GM12878 (cell line): ENCODE data around the gene MEN1. TPM values are rescaled to one million over a fixed set of nuclear protein-coding genes. Genes with fewer than 3 reads are reported as not detected.

Experiments
- ATAC-seq: fragments of 200-7000 bp; cut with Tn5 transposase; 3 replicates; pipeline ENCODE4 v1.9.1; 2020; ENCODE audit warnings: mild to moderate bottlenecking, moderate library complexity
- BruUV-seq: library from RNA; stranded (reverse); fragments of 400-500 nt; replicated peaks from 2 replicates; lab custom pipeline; 2021; lab: Mats Ljungman, UMichigan
- CTCF ChIA-PET: fragments of 300-600 bp; sonication (Branson Sonifier 250); formaldehyde crosslinking; extraction: SDS; loops from one replicate; lab custom pipeline; 2021; ENCODE audit warnings: inconsistent platforms; lab: Yijun Ruan, JAX
- POLR2A ChIA-PET: fragments of 350-600 bp; formaldehyde crosslinking; extraction: SDS; loops from one replicate; lab custom pipeline; 2021; ENCODE audit warnings: inconsistent platforms; lab: Charles Lee
- RAD21 ChIA-PET: fragments of 300-600 bp; sonication (Branson Sonifier 250); formaldehyde crosslinking; loops from one replicate; lab custom pipeline; 2023; ENCODE audit warnings: antibody characterized with exemption; ENCODE audit not compliant: unreplicated experiment; lab: Charles Lee
- SMC1A ChIA-PET: fragments of 300-600 bp; sonication (Branson Sonifier 250); formaldehyde crosslinking; loops from one replicate; lab custom pipeline; 2023; ENCODE audit not compliant: unreplicated experiment, uncharacterized antibody; lab: Charles Lee
- DNase-seq: peaks from one replicate; pipeline ENCODE4 v3.0.0-alpha.2; 2011; ENCODE audit warnings: low read depth, low spot score
- FAIRE-seq: peaks from 3 replicates; lab custom pipeline; 2011; peaks lifted over from hg19 to GRCh38; lab: Jason Lieb, UNC
- H2AFZ ChIP-seq: 2 replicates; pipeline ENCODE4 v1.6.0; 2011; ENCODE audit warnings: low read depth, low read length, control low read depth; ENCODE audit not compliant: control insufficient read depth
- H3K27ac ChIP-seq: 2 replicates; pipeline ENCODE4 v1.5.1; 2011; ENCODE audit warnings: control low read depth; ENCODE audit not compliant: control insufficient read depth, insufficient read depth
- H3K27me3 ChIP-seq, 2 experiments: replicated peaks in 1 of 2; 2 replicates each; pipeline versions ENCODE4 v1.6.0 to v1.6.1; 2011; ENCODE audit warnings: low read length in 1 of 2; ENCODE audit not compliant: control insufficient read depth in 2 of 2, insufficient read depth in 2 of 2
- H3K36me3 ChIP-seq, 2 experiments: 2 replicates each; pipeline ENCODE4 v1.5.1; 2011; ENCODE audit warnings: low read length in 1 of 2; ENCODE audit not compliant: control insufficient read depth in 2 of 2, insufficient read depth in 2 of 2
- H3K4me1 ChIP-seq: 2 replicates; pipeline ENCODE4 v1.6.1; 2011; ENCODE audit warnings: mild to moderate bottlenecking, low read length, moderate library complexity, mixed read lengths; ENCODE audit not compliant: control insufficient read depth, insufficient read depth
- H3K4me2 ChIP-seq: 2 replicates; pipeline ENCODE4 v1.6.0; 2011; ENCODE audit warnings: control low read depth; ENCODE audit not compliant: control insufficient read depth, insufficient read depth
- H3K4me3 ChIP-seq: fragments of 200-600 bp; sonication (generic); 2 replicates; pipeline ENCODE4 v1.5.1; 2016
- H3K79me2 ChIP-seq: 2 replicates; pipeline ENCODE4 v1.6.0; 2011; ENCODE audit warnings: low read length; ENCODE audit not compliant: control insufficient read depth, insufficient read depth
- H3K9ac ChIP-seq: 2 replicates; pipeline ENCODE4 v1.8.0; 2011; ENCODE audit warnings: low read length, control low read depth, mixed read lengths; ENCODE audit not compliant: control insufficient read depth, insufficient read depth
- H3K9me3 ChIP-seq: replicated peaks from 3 replicates; pipeline ENCODE4 v1.5.1; 2011; ENCODE audit warnings: mild to moderate bottlenecking, low read length; ENCODE audit not compliant: control insufficient read depth, insufficient read depth
- H4K20me1 ChIP-seq: 2 replicates; pipeline ENCODE4 v1.6.0; 2011; ENCODE audit not compliant: control insufficient read depth, insufficient read depth
- BHLHE40 ChIP-seq, 2 experiments: fragments of 450-650 bp in 1 of 2; IDR thresholded peaks; 2 replicates each; pipeline ENCODE4 v1.6.1; 2011 to 2017; ENCODE audit warnings: low read depth in 2 of 2, borderline replicate concordance in 1 of 2, improper control_type of control experiment in 1 of 2, low read length in 1 of 2, mild to moderate bottlenecking in 1 of 2
- EED ChIP-seq: sonication (generic); IDR thresholded peaks from 2 replicates; pipeline ENCODE4 v1.6.1; 2016; ENCODE audit warnings: antibody characterized with exemption, low read depth
- IKZF2 ChIP-seq, 2 experiments: fragments of 450-650 bp; IDR thresholded peaks; 2 replicates each; pipeline ENCODE4 v1.6.1; 2017; ENCODE audit warnings: mild to moderate bottlenecking in 2 of 2, moderate library complexity in 2 of 2
- MEF2B ChIP-seq: fragments of 450-650 bp; IDR thresholded peaks from 2 replicates; pipeline ENCODE4 v1.6.1; 2018; ENCODE audit warnings: mild to moderate bottlenecking, moderate library complexity; ENCODE audit not compliant: partially characterized antibody, poor library complexity, severe bottlenecking
- NR2F1 ChIP-seq: fragments of 450-650 bp; conservative IDR thresholded peaks from 2 replicates; pipeline ENCODE4 v1.6.1; 2017; ENCODE audit warnings: mild to moderate bottlenecking
- PAX5 ChIP-seq: IDR thresholded peaks from 2 replicates; pipeline ENCODE4 v1.6.1; 2011; ENCODE audit warnings: low read depth, low read length, borderline replicate concordance
- POLR2AphosphoS5 ChIP-seq: IDR thresholded peaks from 2 replicates; pipeline ENCODE4 v1.6.1; 2011; ENCODE audit warnings: mild to moderate bottlenecking, low read length, inconsistent platforms
- RELA ChIP-seq: fragments of 450-650 bp; IDR thresholded peaks from 2 replicates; pipeline ENCODE4 v1.8.0; 2014; ENCODE audit warnings: borderline replicate concordance; ENCODE audit not compliant: partially characterized antibody
- SREBF1 ChIP-seq: IDR thresholded peaks from 2 replicates; pipeline ENCODE4 v1.6.1; 2012; ENCODE audit warnings: mild to moderate bottlenecking, low read length
- TCF12 ChIP-seq: IDR thresholded peaks from 2 replicates; pipeline ENCODE4 v1.6.1; 2011; ENCODE audit warnings: low read depth, mild to moderate bottlenecking, low read length
- YY1 ChIP-seq: IDR thresholded peaks from 2 replicates; pipeline ENCODE4 v1.6.1; 2011; ENCODE audit warnings: low read depth, mild to moderate bottlenecking, low read length
- ZNF24 ChIP-seq: fragments of 450-650 bp; IDR thresholded peaks from 2 replicates; pipeline ENCODE4 v1.6.1; 2017; ENCODE audit warnings: antibody characterized with exemption, mild to moderate bottlenecking
- WGBS: methylation state at CpG from one replicate; pipeline ENCODE4 v1.1.6; 2016; ENCODE audit warnings: low lambda C conversion rate; ENCODE audit not compliant: insufficient replicate concordance, insufficient coverage; ENCODE audit errors: missing lambda C conversion rate; 5-methylcytosine and 5-hydroxymethylcytosine counted together
- in situ Hi-C: fragments of 300-500 bp; cut with MboI; formaldehyde crosslinking; loops from 9 replicates; pipeline ENCODE4 v1.14.3; 2018; ENCODE audit warnings: mixed read lengths
- intact Hi-C: fragments of 100-400 bp; cut with micrococcal nuclease; formaldehyde crosslinking; loops from one replicate; pipeline ENCODE4 v1.14.2; 2022; ENCODE audit not compliant: unreplicated experiment
- polyA plus RNA-seq, 11 experiments: library from polyadenylated mRNA; depleted of rRNA in 4 of 11; unstranded in 6 of 11; stranded (reverse) in 5 of 11; fragments of >200 nt; fragmentation: Nextera tagmentation in 4 of 11; fragmentation: Illumina TruSeq in 1 of 11; extraction: Ambion mirVana in 4 of 11; extraction: Trizol in 1 of 11; gene quantifications; 1 replicate in 1 of 11; 2 replicates in 10 of 11; pipeline versions ENCODE4 v1.2.1 to v1.2.3, GENCODE V29; 2011 to 2016; ENCODE audit warnings: inconsistent platforms in 2 of 11, missing spikeins in 2 of 11, low read depth in 1 of 11
- total RNA-seq, 4 experiments: library from RNA; depleted of rRNA in 3 of 4; stranded (reverse); fragments of >200 nt in 3 of 4; fragmentation: Illumina TruSeq in 1 of 4; extraction: Trizol in 1 of 4; gene quantifications; 2 replicates each; pipeline versions ENCODE4 v1.2.1 to v1.2.3, GENCODE V29; 2013 to 2021
- TF ChIP-seq, protein P1 (sequence below): fragments of 450-650 bp; IDR thresholded peaks from 2 replicates; pipeline ENCODE4 v1.6.1; 2017; ENCODE audit warnings: mild to moderate bottlenecking, moderate library complexity
- TF ChIP-seq, protein P2 (sequence below): fragments of 450-650 bp; IDR thresholded peaks from 2 replicates; pipeline ENCODE4 v1.6.1; 2017; ENCODE audit warnings: low read depth, mild to moderate bottlenecking, moderate library complexity

MEN1 gene
- total and polyA plus RNA-seq, 10 of the 15 experiments (the other 5 are each of a cell fraction or from before 2014, with no cell fraction given): 2.5 to 39.7 (median 20.7) TPM

DNA sequence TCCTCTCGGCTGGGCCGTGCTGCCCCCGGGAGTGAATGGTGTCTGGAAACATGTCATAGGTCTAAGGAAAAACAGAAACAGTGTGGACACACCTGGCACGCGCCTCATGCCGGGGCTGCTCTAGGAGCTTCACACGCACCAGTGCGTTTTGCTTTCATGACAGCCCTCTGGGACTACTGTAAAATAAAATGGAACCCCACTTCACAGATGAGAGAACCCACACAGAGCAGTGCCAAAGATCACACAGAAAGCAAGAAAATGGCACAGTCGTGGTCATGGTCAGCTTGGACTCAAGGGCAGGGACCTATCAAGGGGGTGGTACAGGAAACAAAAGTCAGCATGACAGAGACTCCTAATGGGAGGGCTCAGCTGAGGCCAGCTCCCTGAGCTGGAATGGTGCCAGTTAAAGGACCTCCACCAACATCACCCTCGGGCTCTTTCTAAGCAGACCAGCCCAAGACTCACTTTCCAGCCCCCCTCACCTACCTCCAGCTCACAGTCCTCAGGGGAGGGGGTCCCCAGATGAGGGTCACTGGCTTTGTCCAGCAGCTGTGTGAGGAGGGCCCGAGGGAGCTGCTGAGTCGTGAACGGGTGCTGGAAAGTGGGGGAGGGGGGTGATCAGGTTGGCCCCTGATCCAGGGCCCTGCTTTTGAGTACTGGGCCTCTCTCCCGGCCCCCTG, 10.6 kb downstream of the MEN1 start:
- H3K4me2 ChIP-seq: peak overlapping the region; percentile 87

More for the DNA sequence above, 10.6 kb downstream of the MEN1 start:
- peaks cover 30% of the 10 kb centered on the region for H3K79me2 ChIP-seq
- intact Hi-C loops: no loop called here
- TF ChIP-seq, protein P1, sequence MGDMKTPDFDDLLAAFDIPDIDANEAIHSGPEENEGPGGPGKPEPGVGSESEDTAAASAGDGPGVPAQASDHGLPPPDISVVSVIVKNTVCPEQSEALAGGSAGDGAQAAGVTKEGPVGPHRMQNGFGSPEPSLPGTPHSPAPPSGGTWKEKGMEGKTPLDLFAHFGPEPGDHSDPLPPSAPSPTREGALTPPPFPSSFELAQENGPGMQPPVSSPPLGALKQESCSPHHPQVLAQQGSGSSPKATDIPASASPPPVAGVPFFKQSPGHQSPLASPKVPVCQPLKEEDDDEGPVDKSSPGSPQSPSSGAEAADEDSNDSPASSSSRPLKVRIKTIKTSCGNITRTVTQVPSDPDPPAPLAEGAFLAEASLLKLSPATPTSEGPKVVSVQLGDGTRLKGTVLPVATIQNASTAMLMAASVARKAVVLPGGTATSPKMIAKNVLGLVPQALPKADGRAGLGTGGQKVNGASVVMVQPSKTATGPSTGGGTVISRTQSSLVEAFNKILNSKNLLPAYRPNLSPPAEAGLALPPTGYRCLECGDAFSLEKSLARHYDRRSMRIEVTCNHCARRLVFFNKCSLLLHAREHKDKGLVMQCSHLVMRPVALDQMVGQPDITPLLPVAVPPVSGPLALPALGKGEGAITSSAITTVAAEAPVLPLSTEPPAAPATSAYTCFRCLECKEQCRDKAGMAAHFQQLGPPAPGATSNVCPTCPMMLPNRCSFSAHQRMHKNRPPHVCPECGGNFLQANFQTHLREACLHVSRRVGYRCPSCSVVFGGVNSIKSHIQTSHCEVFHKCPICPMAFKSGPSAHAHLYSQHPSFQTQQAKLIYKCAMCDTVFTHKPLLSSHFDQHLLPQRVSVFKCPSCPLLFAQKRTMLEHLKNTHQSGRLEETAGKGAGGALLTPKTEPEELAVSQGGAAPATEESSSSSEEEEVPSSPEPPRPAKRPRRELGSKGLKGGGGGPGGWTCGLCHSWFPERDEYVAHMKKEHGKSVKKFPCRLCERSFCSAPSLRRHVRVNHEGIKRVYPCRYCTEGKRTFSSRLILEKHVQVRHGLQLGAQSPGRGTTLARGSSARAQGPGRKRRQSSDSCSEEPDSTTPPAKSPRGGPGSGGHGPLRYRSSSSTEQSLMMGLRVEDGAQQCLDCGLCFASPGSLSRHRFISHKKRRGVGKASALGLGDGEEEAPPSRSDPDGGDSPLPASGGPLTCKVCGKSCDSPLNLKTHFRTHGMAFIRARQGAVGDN: peak; percentile 44
- TF ChIP-seq SREBF1 (no peak), IKZF2 (IDR thresholded peaks at IDR 0.05) (peak in 1 of 2 experiments; percentile 22; a peak in 1 of 4 replicates), PAX5 (0 out of 2 replicates have a peak, but pooled peaks have one; percentile 9), RELA (no peak), POLR2AphosphoS5 (0 out of 2 replicates have a peak, but pooled peaks have one; percentile 20), TCF12 (0 out of 2 replicates have a peak, but pooled peaks have one; percentile 24), MEF2B (peak; percentile 66), YY1 (peak; percentile 64), ZNF24 (no peak), NR2F1 (0 out of 2 replicates have a peak, but pooled peaks have one; percentile 18), BHLHE40 (IDR thresholded peaks at IDR 0.05; ENCODE audit: borderline replicate concordance in 1 of 2, low read depth in 2 of 2, low read length in 1 of 2) (peak; percentile 72 to 77; a peak in 3 of 4 replicates), EED (peak; percentile 25; the same call in 1 of the 2 replicates)
- TF ChIP-seq, protein P2, sequence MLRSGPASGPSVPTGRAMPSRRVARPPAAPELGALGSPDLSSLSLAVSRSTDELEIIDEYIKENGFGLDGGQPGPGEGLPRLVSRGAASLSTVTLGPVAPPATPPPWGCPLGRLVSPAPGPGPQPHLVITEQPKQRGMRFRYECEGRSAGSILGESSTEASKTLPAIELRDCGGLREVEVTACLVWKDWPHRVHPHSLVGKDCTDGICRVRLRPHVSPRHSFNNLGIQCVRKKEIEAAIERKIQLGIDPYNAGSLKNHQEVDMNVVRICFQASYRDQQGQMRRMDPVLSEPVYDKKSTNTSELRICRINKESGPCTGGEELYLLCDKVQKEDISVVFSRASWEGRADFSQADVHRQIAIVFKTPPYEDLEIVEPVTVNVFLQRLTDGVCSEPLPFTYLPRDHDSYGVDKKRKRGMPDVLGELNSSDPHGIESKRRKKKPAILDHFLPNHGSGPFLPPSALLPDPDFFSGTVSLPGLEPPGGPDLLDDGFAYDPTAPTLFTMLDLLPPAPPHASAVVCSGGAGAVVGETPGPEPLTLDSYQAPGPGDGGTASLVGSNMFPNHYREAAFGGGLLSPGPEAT: 0 out of 2 replicates have a peak, but pooled peaks have one; percentile 34
- H3K27ac ChIP-seq: peak overlapping the region; percentile 57
- WGBS: 8% methylated on average over 13 of the region's 14 CpGs
- no peak for DNase-seq
- H3K4me1 ChIP-seq: peaks cover 37% of the 10 kb centered on the region
- no peaks in the 10 kb centered on the region for H3K27me3 ChIP-seq
- ChIA-PET SMC1A (interaction anchor here (0.8 to 2.6 kb wide), 8 partner anchors 13 to 266 kb away, joined by 3 to 9 read pairs (median 4); partner anchors contain the start of gene SF1), POLR2A (interaction anchor here (0.5 to 5.4 kb wide), 6 partner anchors 16 to 442 kb away, joined by 3 to 33 read pairs (median 3); partner anchors contain the start of gene SF1), CTCF (interaction anchor here (0.6 to 5.8 kb wide), 12 partner anchors 11 to 227 kb away, joined by 3 to 41 read pairs (median 3); partner anchors contain the start of genes CDC42BPG, MEN1, RASGRP2 and SF1), RAD21 (interaction anchor here (0.6 to 2.0 kb wide), 5 partner anchors 11 to 75 kb away, joined by 3 to 10 read pairs (median 4); partner anchors contain the start of gene SF1)
- peak; percentile 65 for ATAC-seq
- in situ Hi-C loops: no loop called here
- H3K9ac ChIP-seq: peak overlapping the region; percentile 48; the same call in 1 of the 2 replicates
- BruUV-seq: no TSS peak
- H3K4me3 ChIP-seq: peak overlapping the region; percentile 35; the same call in 1 of the 2 replicates
- H3K9me3 ChIP-seq: no peaks in the 10 kb centered on the region
- no peaks in the 10 kb centered on the region for H4K20me1 ChIP-seq
- H2AFZ ChIP-seq: peak overlapping the region; percentile 7; the same call in 1 of the 2 replicates
- FAIRE-seq: peak; percentile 80
- peaks cover 6 to 16% of the 10 kb centered on the region in 2 experiments; a peak in 3 of 4 replicates for H3K36me3 ChIP-seq
